Camera-type eye (tissue), 1 donor: ENCODE measurements around the gene SCPEP1. TPM values are rescaled to one million over a fixed set of nuclear protein-coding genes. Genes with fewer than 3 reads are reported as not detected.

Source experiments
- total RNA-seq: library from RNA; depleted of rRNA; stranded (reverse); fragments of >200 nt; gene quantifications from one replicate; pipeline ENCODE4 v1.2.3, GENCODE V29; 2014

The SCPEP1 gene
- 22.4 TPM for total RNA-seq

GRCh38 chr17:56977673-56978395 is at the start of gene SCPEP1:
SCPEP1 (plus strand) TSS chr17:56978131; CDS start chr17:56978160, 29 bp downstream.

GRCh38 chr17:56960596-56961538 is 17.1 kb upstream of the SCPEP1 start, which contains the start of gene COIL:
COIL (minus strand) TSS chr17:56961050; CDS start chr17:56961019, 31 bp downstream.

Other genes starting within 250 kb of the SCPEP1 start
- 1.8 TPM for gene C17orf67, start 144.2 kb upstream of the SCPEP1 start, total RNA-seq
- 34.1 TPM for gene DGKE, start 144.0 kb upstream of the SCPEP1 start, total RNA-seq
- 21.4 TPM for gene TRIM25, start 64.1 kb upstream of the SCPEP1 start, total RNA-seq
- 31.0 TPM for gene COIL, start 17.1 kb upstream of the SCPEP1 start, total RNA-seq
- 24.7 TPM for gene AKAP1, start 107.1 kb downstream of the SCPEP1 start, total RNA-seq